T-helper 1 cell treated with Interleukin-12 subunit alpha and Interleukin-12 subunit beta and Interleukin-4 antibody, amounts not matched to agents 30 ng/mL and 1 ng/mL, for 36 hours (primary cell): ENCODE results near the gene KCTD10. TPM values are rescaled to one million over a fixed set of nuclear protein-coding genes. Genes with fewer than 3 reads are reported as not detected.

Experiments used
- intact Hi-C: fragments of 100-400 bp; cut with micrococcal nuclease; formaldehyde crosslinking; loops from one replicate; pipeline ENCODE4 v1.15.1; 2024
- total RNA-seq: library from RNA; stranded (reverse); gene quantifications from 2 replicates; pipeline ENCODE4 v1.2.3, GENCODE V29; 2022

KCTD10 gene
- total RNA-seq, 1 donor from 2014 or later = 52.5 TPM

GRCh38 chr12:109494348-109494881 is 17.3 kb upstream of the KCTD10 start:
- intact Hi-C loops = no loop called here

- intact Hi-C loops = no loop called here
These were observed 16.8 kb upstream of the KCTD10 start for GRCh38 chr12:109493938-109494337.

- intact Hi-C loops = no loop called here
These were observed 16.0 kb upstream of the KCTD10 start for GRCh38 chr12:109493090-109493489.

- intact Hi-C loops = no loop called here
These were observed 15.3 kb upstream of the KCTD10 start for GRCh38 chr12:109492371-109492770.

- intact Hi-C loops = no loop called here
These were observed 14.6 kb upstream of the KCTD10 start for GRCh38 chr12:109491671-109492070.

- intact Hi-C loops = no loop called here
These were observed 13.0 kb upstream of the KCTD10 start for GRCh38 chr12:109489955-109490565.

GRCh38 chr12:109489016-109489954 is 12.2 kb upstream of the KCTD10 start:
- intact Hi-C loops = no loop called here

GRCh38 chr12:109488051-109488665 is 11.1 kb upstream of the KCTD10 start:
- intact Hi-C loops = no loop called here

GRCh38 chr12:109487181-109488050 is 10.3 kb upstream of the KCTD10 start:
- intact Hi-C loops = no loop called here

- intact Hi-C loops = no loop called here
These were observed 8.1 kb upstream of the KCTD10 start for GRCh38 chr12:109485201-109485600.

GRCh38 chr12:109483346-109483745 is 6.2 kb upstream of the KCTD10 start:
- intact Hi-C loops = no loop called here

- intact Hi-C loops = no loop called here
These were observed 5.8 kb upstream of the KCTD10 start for GRCh38 chr12:109482894-109483293.

- intact Hi-C loops = no loop called here
These were observed 5.4 kb upstream of the KCTD10 start for GRCh38 chr12:109482491-109482890.

- intact Hi-C loops = no loop called here
These were observed 4.8 kb upstream of the KCTD10 start for GRCh38 chr12:109481863-109482262.

- intact Hi-C loops = no loop called here
These were observed 3.3 kb upstream of the KCTD10 start for GRCh38 chr12:109480356-109480755.

- intact Hi-C loops = loop anchor here (5.0 kb wide), 4 partner anchors 382 to 1717 kb away; partner anchors contain the start of genes ISCU, PRDM4, SART3 and SSH1
These were observed 2.7 kb upstream of the KCTD10 start for GRCh38 chr12:109479761-109480160.

- intact Hi-C loops = loop anchor here (1.0 to 5.0 kb wide), 14 partner anchors 46 to 1716 kb away; partner anchors contain the start of genes ATP2A2, C12orf76, FAM222A and FICD
These were observed 839 bp upstream of the KCTD10 start for GRCh38 chr12:109477963-109478315.

GRCh38 chr12:109476807-109477184 is 304 bp downstream of the KCTD10 start:
- intact Hi-C loops = loop anchor here (1.0 to 5.0 kb wide), 14 partner anchors 44 to 1714 kb away; partner anchors contain the start of genes ATP2A2, C12orf76, FAM222A and FICD

- intact Hi-C loops = loop anchor here (2.0 to 5.0 kb wide), 6 partner anchors 379 to 1714 kb away; partner anchors contain the start of genes FICD, ISCU, PRDM4 and SART3
These were observed 900 bp downstream of the KCTD10 start for GRCh38 chr12:109475993-109476806.

- intact Hi-C loops = loop anchor here (5.0 kb wide), 4 partner anchors 378 to 1713 kb away; partner anchors contain the start of genes ISCU, PRDM4, SART3 and SSH1
These were observed 2.0 kb downstream of the KCTD10 start for GRCh38 chr12:109475121-109475520.
